ENCODE results near the gene NARS2. TPM values are rescaled to one million over a fixed set of nuclear protein-coding genes. Genes with fewer than 3 reads are reported as not detected.

The NARS2 gene
- total and polyA plus RNA-seq, 2 donors (not counting 1 experiment from before 2014, with no cell fraction given), result 13.2 to 15.7 TPM

DNA sequence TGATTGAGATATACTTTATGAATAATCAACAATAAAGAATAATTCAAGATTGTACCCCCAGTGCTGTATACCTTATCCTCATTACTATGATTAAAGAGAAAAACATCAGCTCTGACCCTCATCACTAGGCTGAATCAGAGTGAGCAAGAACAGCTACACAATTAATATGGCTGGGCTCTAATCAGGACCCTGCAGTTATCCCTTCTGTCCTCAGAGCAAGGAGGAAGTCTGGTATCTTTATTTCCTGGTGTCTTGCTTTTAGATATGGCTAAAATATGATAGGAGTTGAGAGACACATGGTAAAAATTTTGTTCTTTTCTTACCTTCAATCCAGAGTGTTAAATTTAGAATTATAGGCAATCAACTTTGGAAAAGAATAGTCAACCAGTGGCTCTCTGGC, 128.5 kb downstream of the NARS2 start:
- no peaks in the 10 kb centered on the region for H3K27me3 ChIP-seq (ENCODE audit: control insufficient read depth, insufficient read depth, low read length)
- no peak overlapping the region for H2AFZ ChIP-seq (ENCODE audit: low read length)
- H3K9ac ChIP-seq (ENCODE audit: insufficient read depth, low read length), result no peak overlapping the region
- H3K9me3 ChIP-seq (ENCODE audit: control insufficient read depth, insufficient read depth, low read depth, low read length), result no peaks in the 10 kb centered on the region
- H3K27ac ChIP-seq (ENCODE audit: insufficient read depth, low read length), result no peak overlapping the region
- no peaks in the 10 kb centered on the region for H4K20me1 ChIP-seq (ENCODE audit: control insufficient read depth, extremely low read depth, insufficient read depth, low read length)
- no peak overlapping the region for H3K4me3 ChIP-seq (replicated peaks in 1 of 4; ENCODE audit: control extremely low read depth in 1 of 4, insufficient read depth in 1 of 4, low read depth in 3 of 4, low read length in 4 of 4)
- no peaks in the 10 kb centered on the region for H3K36me3 ChIP-seq (ENCODE audit: control insufficient read depth, insufficient read depth, low read length)
- H3K79me2 ChIP-seq (ENCODE audit: control insufficient read depth, insufficient read depth, low read length), result no peaks in the 10 kb centered on the region
- H3K4me2 ChIP-seq (ENCODE audit: extremely low read depth, insufficient read depth, low read length), result no peak overlapping the region
- DNase-seq (ENCODE audit: low read depth in 2 of 2), result no peak
- TF ChIP-seq, protein P1, sequence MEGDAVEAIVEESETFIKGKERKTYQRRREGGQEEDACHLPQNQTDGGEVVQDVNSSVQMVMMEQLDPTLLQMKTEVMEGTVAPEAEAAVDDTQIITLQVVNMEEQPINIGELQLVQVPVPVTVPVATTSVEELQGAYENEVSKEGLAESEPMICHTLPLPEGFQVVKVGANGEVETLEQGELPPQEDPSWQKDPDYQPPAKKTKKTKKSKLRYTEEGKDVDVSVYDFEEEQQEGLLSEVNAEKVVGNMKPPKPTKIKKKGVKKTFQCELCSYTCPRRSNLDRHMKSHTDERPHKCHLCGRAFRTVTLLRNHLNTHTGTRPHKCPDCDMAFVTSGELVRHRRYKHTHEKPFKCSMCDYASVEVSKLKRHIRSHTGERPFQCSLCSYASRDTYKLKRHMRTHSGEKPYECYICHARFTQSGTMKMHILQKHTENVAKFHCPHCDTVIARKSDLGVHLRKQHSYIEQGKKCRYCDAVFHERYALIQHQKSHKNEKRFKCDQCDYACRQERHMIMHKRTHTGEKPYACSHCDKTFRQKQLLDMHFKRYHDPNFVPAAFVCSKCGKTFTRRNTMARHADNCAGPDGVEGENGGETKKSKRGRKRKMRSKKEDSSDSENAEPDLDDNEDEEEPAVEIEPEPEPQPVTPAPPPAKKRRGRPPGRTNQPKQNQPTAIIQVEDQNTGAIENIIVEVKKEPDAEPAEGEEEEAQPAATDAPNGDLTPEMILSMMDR (conservative IDR thresholded peaks at IDR 0.05 in 1 of 2, IDR thresholded peaks at IDR 0.05 in 1 of 2; ENCODE audit: low read depth in 1 of 2, low read length in 2 of 2), result no peak
- no peak for TF ChIP-seq EZH2 (IDR thresholded peaks at IDR 0.05; ENCODE audit: low read length, missing control alignments)
- no peaks in the 10 kb centered on the region for H3K4me1 ChIP-seq (ENCODE audit: control insufficient read depth, extremely low read depth, insufficient read depth, low read length)

GRCh38 chr11:78444726-78445125, 129.9 kb downstream of the NARS2 start:
- H2AFZ ChIP-seq (ENCODE audit: low read length), result no peak overlapping the region
- no peak overlapping the region for H3K4me3 ChIP-seq (replicated peaks in 1 of 4; ENCODE audit: control extremely low read depth in 1 of 4, insufficient read depth in 1 of 4, low read depth in 3 of 4, low read length in 4 of 4)
- H4K20me1 ChIP-seq (ENCODE audit: control insufficient read depth, extremely low read depth, insufficient read depth, low read length), result no peaks in the 10 kb centered on the region
- TF ChIP-seq EZH2 (IDR thresholded peaks at IDR 0.05; ENCODE audit: low read length, missing control alignments), result no peak
- TF ChIP-seq, protein P1 (conservative IDR thresholded peaks at IDR 0.05 in 1 of 2, IDR thresholded peaks at IDR 0.05 in 1 of 2; ENCODE audit: low read depth in 1 of 2, low read length in 2 of 2), result no peak
- no peak overlapping the region for H3K9ac ChIP-seq (ENCODE audit: insufficient read depth, low read length)
- no peaks in the 10 kb centered on the region for H3K36me3 ChIP-seq (ENCODE audit: control insufficient read depth, insufficient read depth, low read length)
- H3K27ac ChIP-seq (ENCODE audit: insufficient read depth, low read length), result no peak overlapping the region
- no peaks in the 10 kb centered on the region for H3K4me1 ChIP-seq (ENCODE audit: control insufficient read depth, extremely low read depth, insufficient read depth, low read length)
- H3K27me3 ChIP-seq (ENCODE audit: control insufficient read depth, insufficient read depth, low read length), result no peaks in the 10 kb centered on the region
- no peak overlapping the region for H3K4me2 ChIP-seq (ENCODE audit: extremely low read depth, insufficient read depth, low read length)
- no peaks in the 10 kb centered on the region for H3K79me2 ChIP-seq (ENCODE audit: control insufficient read depth, insufficient read depth, low read length)
- H3K9me3 ChIP-seq (ENCODE audit: control insufficient read depth, insufficient read depth, low read depth, low read length), result no peaks in the 10 kb centered on the region
- no peak for DNase-seq (ENCODE audit: low read depth in 2 of 2)

DNA sequence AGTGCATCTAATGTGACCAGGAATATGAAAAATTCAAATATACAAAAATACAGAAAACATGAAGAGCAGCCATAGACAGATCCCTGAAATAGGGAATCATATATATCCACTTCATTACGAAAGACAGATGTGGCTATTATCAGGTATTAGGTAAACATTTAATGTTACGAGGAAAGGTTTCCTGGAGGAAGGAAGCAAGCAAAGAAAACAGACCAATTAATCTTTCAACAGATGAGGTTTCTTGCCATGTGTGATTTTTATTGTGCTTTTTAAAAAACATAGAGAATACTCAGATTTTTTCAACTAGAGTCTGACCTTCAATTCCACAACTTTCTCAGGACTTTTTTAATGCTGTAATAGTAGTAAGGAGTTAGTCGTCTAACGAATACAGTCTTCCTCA, 132.7 kb downstream of the NARS2 start:
- H4K20me1 ChIP-seq (ENCODE audit: control insufficient read depth, extremely low read depth, insufficient read depth, low read length), result no peaks in the 10 kb centered on the region
- H3K4me1 ChIP-seq (ENCODE audit: control insufficient read depth, extremely low read depth, insufficient read depth, low read length), result no peaks in the 10 kb centered on the region

More for the DNA sequence above, 132.7 kb downstream of the NARS2 start:
- Histone ChIP-seq H3K36me3 (ENCODE audit: control insufficient read depth, insufficient read depth, low read length) (no peaks in the 10 kb centered on the region), H3K27ac (ENCODE audit: insufficient read depth, low read length) (no peak overlapping the region), H2AFZ (ENCODE audit: low read length) (no peak overlapping the region), H3K4me3 (replicated peaks in 1 of 4; ENCODE audit: control extremely low read depth in 1 of 4, insufficient read depth in 1 of 4, low read depth in 3 of 4, low read length in 4 of 4) (no peak overlapping the region), H3K79me2 (ENCODE audit: control insufficient read depth, insufficient read depth, low read length) (no peaks in the 10 kb centered on the region), H3K9ac (ENCODE audit: insufficient read depth, low read length) (no peak overlapping the region), H3K4me2 (ENCODE audit: extremely low read depth, insufficient read depth, low read length) (no peak overlapping the region), H3K9me3 (ENCODE audit: control insufficient read depth, insufficient read depth, low read depth, low read length) (no peaks in the 10 kb centered on the region), H3K27me3 (ENCODE audit: control insufficient read depth, insufficient read depth, low read length) (no peaks in the 10 kb centered on the region)
- TF ChIP-seq, protein P1 (conservative IDR thresholded peaks at IDR 0.05 in 1 of 2, IDR thresholded peaks at IDR 0.05 in 1 of 2; ENCODE audit: low read depth in 1 of 2, low read length in 2 of 2), result no peak
- no peak for TF ChIP-seq EZH2 (IDR thresholded peaks at IDR 0.05; ENCODE audit: low read length, missing control alignments)
- DNase-seq (ENCODE audit: low read depth in 2 of 2), result no peak

Measured in fibroblast of lung (primary cell).